Measurements from ENCODE around the gene SCD5. TPM values are rescaled to one million over a fixed set of nuclear protein-coding genes. Genes with fewer than 3 reads are reported as not detected.
A peak's percentile ranks its signal among the peaks of the same experiment; 100 is the strongest.

The SCD5 gene
- total RNA-seq, 1 experiment from 2014 or later = 24.2 TPM

DNA sequence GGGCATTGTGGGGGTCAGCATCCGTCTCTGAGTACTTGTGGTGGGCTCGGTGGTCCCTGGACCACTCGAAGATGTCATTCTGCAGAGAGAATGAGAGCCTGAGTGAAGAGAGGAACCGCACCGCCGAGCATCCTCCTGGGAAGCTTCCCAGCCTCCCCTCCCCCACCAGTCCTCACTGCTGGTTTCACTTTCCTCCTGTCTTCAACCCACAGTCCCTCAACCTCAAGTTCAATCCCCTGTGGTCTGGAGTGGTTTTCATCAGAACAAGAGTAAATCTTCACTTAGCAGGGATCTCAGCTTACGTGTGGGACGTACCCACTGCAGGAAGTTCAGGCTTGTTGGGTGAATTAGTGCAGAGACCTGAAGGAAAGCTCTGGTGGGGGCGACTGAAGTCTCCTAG is 117.8 kb downstream of the SCD5 start:
- in situ Hi-C loops (cut with HindIII; ENCODE audit: low pct_unique_long_range_greater_than_20kb, low sequenced_read_pairs) = no loop called here
- DNase-seq (ENCODE audit: low read depth, low spot score) = no peak

DNA sequence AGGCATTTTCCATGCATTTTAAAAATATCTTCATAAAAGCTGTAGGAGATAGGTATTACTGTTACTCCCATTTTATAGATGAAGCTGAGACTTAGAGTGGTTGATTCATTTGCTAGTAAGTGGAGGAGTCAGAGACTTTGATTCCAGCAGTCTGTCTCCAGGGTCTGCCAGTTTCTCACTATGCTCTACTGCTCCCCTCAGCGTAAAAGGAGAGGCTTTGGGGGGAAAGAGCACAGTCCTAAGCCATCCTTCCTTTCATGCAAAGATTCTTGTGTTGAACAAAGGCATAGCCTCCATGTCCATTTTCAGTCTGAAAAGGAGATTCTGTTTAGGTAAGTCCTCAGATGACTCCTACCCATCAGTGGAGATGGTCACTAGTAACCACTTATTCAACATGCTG is 119.1 kb downstream of the SCD5 start:
- DNase-seq (ENCODE audit: low read depth, low spot score) = peak; percentile 33
- in situ Hi-C loops (cut with HindIII; ENCODE audit: low pct_unique_long_range_greater_than_20kb, low sequenced_read_pairs) = no loop called here

DNA sequence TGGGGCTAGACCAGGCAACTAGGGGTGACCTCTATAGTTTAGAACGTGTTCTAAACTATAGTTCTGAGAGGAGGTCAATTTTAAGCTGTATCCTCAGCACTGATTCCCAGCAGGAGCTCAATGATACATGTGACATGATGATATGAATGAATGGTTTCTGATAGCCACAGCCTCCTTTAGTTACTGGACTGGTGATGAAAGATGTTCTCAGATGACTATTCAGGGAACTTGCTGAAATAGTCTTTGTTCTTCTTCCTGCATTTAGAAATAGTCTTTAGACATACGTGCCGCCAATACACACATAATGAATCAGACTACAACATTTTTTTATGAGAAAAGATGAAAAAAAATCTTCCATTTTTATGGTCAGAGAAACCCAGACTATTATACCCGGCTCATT is 120.5 kb downstream of the SCD5 start:
- in situ Hi-C loops (cut with HindIII; ENCODE audit: low pct_unique_long_range_greater_than_20kb, low sequenced_read_pairs) = no loop called here
- DNase-seq (ENCODE audit: low read depth, low spot score) = peak; percentile 56

DNA sequence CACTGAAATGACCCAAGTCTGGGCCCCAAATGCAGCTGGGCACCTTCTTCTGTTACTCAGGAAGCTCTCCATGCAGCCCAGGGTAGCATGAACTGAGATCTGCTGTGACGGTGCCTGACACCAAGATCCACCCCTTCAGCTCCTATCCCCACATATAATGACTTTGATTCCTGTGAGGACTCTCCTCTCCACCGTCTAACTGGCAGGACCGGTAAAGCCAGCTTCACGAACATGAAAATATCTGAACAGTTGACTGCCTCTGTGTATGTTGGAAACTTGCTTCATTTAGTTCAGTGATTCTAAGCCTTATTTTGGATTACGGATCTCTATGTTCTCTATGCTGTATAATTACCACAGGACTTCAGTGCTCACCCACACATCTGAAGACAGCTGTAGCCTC is 121.3 kb downstream of the SCD5 start:
- no peak for DNase-seq (ENCODE audit: low read depth, low spot score)
- in situ Hi-C loops (cut with HindIII; ENCODE audit: low pct_unique_long_range_greater_than_20kb, low sequenced_read_pairs) = no loop called here

DNA sequence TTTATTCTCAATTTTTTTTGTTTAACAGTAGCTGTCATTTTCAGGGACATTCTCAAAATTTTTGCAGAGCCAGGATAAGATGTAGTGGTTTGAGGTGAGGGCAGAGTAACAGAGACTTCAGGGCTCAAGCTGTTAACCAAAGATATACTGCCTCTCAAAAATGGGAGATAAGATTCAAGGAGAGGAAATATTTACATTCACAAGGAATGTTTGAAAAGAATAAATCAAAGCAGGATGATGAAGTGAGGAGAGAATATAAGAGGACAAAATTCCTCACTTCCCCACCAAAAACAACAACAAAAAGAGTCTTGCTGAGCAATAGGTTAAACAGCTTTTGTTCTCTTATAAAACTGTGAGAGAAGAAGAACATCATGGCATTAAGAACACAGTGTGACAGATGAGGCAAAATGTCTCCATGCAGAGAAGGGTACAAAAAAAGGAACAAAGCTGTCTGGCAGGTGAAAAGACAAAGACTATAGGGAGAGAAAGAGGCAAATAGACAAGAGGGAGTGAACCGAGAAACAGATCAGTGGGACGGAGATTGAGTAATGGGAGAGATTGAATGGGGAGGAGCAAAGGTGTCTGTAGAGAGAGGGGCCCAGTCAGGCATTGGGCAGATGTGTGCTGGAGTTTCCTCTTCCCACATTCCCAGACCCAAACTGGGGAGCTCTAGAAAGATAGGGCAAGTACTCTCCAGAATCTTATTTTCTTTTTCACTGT is 130.7 kb downstream of the SCD5 start:
- no peak for DNase-seq (ENCODE audit: low read depth, low spot score)
- in situ Hi-C loops (cut with HindIII; ENCODE audit: low pct_unique_long_range_greater_than_20kb, low sequenced_read_pairs) = no loop called here

DNA sequence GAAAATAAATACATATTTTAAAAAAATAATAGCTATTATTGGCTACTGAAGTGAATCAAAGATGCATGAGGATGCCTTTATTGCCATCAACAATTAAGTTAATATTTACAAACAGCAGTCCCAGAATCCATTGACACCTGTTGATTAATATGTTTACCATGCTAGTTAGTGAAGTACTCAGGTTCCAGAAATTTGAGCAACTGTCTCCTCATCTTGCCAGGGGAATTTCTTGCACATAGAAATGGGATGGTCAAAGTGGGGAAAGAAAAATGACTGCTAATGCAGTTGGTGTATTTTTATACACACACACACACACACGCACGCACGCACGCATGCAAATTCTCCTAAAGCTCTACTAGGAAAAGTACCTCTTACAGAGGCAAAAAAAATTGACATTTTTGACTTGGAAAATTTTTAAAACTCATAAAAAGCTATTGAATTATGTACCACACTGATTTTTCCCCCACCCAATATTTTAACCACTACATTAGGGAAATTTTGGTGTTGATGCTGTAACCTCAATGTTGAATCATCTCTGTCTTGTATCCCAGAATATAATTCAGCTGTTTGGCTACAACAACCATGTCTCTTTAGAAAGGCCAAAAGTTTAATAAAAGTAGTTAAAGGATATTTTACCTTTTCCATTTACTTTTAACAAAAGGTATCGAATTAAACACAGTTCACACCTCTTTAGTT is 131.5 kb downstream of the SCD5 start:
- DNase-seq (ENCODE audit: low read depth, low spot score) = no peak
- in situ Hi-C loops (cut with HindIII; ENCODE audit: low pct_unique_long_range_greater_than_20kb, low sequenced_read_pairs) = no loop called here

DNA sequence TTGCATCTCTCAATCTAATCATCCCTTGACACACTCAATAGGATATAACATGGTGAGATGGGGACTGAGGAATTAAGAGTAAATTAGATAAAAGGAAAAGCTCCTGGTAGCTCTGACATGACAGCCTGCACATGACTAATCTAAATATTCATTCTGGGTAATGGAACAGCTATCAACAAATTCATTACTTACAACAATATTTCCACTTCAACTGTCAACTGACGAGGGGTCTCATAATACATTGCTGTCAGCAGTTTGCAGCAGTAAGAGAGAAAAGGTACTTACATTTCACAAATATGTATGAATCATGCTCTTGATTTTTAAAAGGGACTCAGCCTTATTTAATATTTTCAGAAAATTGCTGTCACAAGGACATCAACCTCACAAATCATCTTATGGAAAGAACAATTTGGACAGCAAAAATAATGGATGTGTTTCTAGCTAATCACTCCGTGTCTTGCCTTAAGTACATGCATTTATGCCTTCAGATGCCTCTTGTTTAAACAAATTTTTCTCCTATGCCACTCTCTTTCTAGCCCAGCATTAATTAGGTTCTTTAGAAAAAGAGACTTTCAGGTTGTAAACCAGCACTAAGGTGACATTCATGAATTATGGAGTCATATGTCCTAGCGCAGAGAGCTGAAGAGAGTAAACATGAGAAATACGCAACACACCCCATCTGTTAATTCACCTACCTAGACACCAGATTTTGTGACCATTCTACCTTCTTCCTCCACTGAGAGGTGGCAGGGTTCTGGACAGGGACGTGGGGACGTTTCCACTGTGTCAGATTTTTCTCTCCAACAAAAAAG is 137.2 kb downstream of the SCD5 start:
- DNase-seq (ENCODE audit: low read depth, low spot score) = no peak
- in situ Hi-C loops (cut with HindIII; ENCODE audit: low pct_unique_long_range_greater_than_20kb, low sequenced_read_pairs) = no loop called here

DNA sequence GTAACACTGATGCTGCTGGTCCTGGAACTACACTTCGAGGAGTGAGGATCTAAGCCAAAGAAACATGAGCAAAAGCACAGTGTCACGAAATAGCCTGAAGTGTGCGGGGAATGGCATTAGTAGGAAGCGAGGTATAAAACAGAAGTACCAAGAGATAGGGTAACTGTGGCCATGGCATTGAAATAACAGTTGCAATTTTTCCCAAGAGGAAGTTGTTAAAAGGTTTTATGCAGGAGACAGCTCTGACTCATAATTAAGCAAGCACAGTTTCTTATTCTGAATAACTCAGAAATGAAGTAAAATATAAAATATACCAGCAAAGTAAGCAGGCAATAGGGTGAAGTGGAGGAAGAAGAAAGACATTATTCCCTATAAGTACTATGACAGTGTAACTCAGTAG is 146.5 kb downstream of the SCD5 start:
- DNase-seq (ENCODE audit: low read depth, low spot score) = no peak
- in situ Hi-C loops (cut with HindIII; ENCODE audit: low pct_unique_long_range_greater_than_20kb, low sequenced_read_pairs) = no loop called here

DNA sequence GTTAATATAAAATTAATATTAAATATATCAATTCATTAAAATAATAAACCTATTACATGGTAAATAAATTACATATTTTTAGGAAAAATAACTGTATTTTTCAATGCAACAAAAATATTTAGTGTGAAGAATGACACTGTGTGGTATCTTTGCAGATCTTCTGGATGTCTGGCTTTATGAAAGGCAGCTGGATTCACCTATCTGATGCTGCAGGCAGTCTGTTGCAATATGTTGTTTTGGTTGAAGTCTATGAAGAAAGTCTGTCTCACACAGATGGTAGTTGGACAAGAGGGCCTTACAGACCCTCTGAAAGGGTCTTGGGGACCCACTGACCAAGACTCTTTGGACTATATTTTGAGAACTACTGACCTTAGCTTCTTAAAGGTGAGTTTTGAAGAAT is 147.7 kb downstream of the SCD5 start:
- in situ Hi-C loops (cut with HindIII; ENCODE audit: low pct_unique_long_range_greater_than_20kb, low sequenced_read_pairs) = no loop called here
- DNase-seq (ENCODE audit: low read depth, low spot score) = no peak

DNA sequence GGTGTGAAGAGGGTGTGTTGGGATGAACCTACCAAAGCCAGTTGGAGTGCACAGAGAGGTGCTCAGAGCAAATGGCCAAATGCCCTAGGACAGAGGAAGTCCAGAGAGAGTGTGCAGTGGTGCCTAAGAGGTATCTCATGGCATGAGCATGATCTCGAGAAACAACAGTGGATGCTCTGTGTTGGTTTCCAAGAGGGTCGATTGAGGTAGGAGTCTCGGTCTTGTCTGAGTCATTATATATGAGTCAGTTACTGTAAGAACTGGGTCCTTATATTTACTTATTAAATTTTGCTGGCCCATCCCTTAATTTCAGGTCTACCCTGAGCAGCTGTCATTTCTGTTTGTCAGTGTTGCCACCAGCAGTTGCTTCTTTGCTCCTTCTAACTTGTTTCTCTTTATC is 150.2 kb downstream of the SCD5 start:
- peak; percentile 81 for DNase-seq (ENCODE audit: low read depth, low spot score)
- in situ Hi-C loops (cut with HindIII; ENCODE audit: low pct_unique_long_range_greater_than_20kb, low sequenced_read_pairs) = no loop called here

DNA sequence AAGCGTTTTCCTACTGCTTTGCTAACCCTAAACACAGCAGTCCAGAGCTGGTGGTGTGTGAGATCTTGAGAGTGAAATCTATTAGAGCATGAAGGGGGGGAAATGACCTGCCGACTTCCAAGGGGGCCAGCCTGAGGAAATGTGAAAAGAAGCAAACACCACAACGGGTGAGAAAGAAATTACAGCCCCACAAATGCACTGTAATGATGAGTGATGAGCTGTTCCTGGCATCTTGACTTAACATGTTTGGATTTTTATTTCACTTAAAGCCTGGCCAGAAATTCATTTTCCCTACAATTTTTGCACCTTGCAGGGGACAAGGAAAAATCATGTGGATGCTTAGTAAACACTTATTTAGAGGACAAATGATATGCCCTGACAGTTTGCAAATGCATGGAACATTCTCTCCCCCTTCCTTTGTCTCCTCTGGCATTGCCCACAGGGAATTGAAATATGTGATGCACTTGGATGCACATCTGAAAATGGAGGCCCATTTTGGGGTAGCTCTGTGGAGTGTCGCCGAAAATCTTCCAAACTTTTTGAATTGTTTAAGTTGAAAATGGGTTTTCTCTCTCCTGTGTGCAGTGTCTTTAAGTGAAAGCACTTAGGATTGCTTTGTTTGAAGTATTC is 152.5 kb downstream of the SCD5 start:
- no peak for DNase-seq (ENCODE audit: low read depth, low spot score)
- in situ Hi-C loops (cut with HindIII; ENCODE audit: low pct_unique_long_range_greater_than_20kb, low sequenced_read_pairs) = no loop called here

DNA sequence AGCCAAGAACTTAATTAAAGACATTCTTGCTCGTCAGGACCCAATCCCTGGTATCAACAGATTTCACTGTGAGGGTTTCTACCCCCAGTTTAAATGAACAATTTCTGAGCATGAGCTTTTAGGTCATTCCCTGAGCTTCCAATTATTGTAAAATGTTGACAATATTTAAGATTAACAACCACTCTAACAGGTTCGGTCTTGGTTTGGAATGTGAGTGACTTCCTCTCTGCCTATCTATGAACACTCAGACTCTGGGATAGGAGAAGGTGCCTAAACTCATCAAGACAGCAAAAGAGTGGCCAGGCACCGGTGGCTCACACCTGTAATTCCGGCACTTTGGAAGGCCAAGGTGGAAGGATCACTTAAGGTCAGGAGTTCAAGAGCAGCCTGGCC is 153.9 kb downstream of the SCD5 start:
- DNase-seq (ENCODE audit: low read depth, low spot score) = no peak
- in situ Hi-C loops (cut with HindIII; ENCODE audit: low pct_unique_long_range_greater_than_20kb, low sequenced_read_pairs) = no loop called here

DNA sequence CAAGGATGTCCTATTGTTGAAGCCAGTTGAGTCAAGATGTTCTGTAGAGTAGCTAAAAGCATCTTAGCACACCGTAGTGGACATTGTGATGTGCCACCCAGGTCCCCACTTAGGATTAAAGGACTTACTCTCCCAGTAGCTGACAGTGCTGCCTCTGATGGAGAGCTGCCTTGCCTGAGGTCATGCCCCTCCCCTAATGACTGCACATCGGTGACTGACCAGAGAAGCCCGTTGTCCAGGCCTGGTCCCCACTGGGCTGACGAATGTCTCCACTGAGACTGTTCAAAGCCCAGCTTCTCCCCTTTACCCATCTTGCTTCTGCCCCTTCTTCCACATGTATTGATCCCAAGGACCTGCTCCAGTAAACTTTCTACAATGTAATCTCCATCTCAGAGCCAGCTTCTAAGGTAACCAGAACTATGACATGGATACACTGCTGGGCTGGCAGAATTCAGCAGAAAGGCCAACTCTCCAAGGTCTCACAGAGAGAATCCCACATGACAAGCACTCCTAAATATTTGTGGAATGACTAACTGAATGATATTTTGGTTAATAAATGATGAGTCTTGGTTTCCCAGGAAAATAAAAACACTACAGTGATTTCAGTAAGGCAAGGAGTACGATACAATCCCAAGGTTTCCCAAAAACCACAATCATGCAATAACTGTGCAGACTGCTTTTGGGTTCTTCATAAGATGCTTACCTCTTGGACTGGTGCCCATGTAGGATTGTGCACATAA is 154.4 kb downstream of the SCD5 start:
- DNase-seq (ENCODE audit: low read depth, low spot score) = no peak
- in situ Hi-C loops (cut with HindIII; ENCODE audit: low pct_unique_long_range_greater_than_20kb, low sequenced_read_pairs) = no loop called here

DNA sequence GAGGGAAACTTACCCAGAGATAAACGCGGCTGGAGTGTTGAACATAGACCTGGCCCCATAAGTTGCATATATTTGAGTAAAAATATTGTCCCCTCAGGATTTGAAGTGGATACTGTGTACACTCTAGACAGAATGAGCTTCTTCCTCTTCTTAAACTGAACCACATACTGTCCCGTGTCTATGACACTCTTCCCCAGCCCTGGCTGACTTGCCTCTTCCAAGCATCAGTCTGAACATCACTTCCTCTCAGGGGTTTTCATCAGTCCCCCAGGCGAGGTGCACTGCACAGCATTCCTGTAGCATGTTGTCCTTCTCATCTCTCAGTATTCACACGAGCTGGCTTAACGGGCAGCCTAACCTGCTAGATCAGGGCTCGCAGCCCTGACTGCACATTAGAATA is 156.3 kb downstream of the SCD5 start:
- in situ Hi-C loops (cut with HindIII; ENCODE audit: low pct_unique_long_range_greater_than_20kb, low sequenced_read_pairs) = no loop called here

DNA sequence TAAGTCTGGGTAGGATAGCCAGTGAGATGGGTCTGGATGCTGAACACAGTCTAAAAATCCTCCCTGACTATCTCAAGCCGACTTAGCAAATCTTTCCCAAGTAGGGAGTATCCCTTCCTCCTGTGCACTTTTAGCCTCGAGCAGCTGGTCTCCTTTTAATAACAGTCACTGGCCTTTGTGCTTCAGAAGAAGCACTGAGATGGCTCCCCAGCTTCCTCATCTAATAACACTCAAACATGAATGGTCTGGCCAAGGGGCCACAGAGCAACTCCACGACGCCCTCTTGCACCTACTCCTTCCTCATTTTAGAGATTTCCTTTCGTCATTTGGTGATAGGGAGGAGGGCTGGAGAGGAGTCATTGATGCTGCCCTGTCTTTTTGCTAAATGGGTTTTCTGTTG is 158.1 kb downstream of the SCD5 start:
- in situ Hi-C loops (cut with HindIII; ENCODE audit: low pct_unique_long_range_greater_than_20kb, low sequenced_read_pairs) = no loop called here
- no peak for DNase-seq (ENCODE audit: low read depth, low spot score)

More for the DNA sequence above, 156.3 kb downstream of the SCD5 start:
- DNase-seq (ENCODE audit: low read depth, low spot score) = no peak

DNA sequence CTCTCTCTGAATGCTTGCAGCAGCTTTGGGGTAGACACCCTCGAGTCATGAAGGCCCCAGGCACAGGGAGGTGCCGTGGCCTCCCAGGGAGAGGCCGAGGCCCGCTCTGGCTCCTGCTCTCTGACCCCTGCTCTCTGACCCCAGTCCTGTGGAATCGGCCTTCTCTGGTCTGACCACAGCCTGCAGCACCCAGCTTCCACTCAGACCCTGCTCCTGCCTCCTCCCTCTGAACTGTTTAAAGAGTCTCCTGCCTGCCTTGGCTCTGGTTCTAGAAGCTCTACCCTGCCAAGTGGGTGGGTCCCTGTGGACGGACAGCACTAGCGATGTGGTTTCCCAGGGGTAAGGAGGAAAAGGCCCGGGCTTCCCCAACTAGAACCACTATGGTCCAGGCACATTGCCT is 158.6 kb downstream of the SCD5 start:
- DNase-seq (ENCODE audit: low read depth, low spot score) = no peak
- in situ Hi-C loops (cut with HindIII; ENCODE audit: low pct_unique_long_range_greater_than_20kb, low sequenced_read_pairs) = no loop called here

DNA sequence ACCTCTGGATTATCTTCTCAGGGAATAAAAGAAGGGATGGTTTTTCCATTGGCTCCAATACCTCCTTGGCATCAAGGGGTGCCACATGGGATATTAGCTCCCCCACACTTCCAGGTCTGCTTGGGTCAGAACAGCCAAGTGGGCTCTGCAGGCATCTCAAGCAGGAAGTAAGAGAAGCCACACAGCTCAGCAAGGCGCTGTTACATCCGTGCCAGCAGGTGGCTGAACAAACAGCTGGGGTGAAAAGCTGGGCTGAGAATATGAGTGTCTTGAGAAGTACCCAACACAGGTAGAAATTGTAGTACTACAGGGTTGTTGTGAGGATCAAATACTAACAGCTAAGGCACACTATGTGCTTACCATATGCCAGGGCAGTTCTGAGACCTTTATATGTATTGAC is 160.1 kb downstream of the SCD5 start:
- DNase-seq (ENCODE audit: low read depth, low spot score) = no peak
- in situ Hi-C loops (cut with HindIII; ENCODE audit: low pct_unique_long_range_greater_than_20kb, low sequenced_read_pairs) = no loop called here

DNA sequence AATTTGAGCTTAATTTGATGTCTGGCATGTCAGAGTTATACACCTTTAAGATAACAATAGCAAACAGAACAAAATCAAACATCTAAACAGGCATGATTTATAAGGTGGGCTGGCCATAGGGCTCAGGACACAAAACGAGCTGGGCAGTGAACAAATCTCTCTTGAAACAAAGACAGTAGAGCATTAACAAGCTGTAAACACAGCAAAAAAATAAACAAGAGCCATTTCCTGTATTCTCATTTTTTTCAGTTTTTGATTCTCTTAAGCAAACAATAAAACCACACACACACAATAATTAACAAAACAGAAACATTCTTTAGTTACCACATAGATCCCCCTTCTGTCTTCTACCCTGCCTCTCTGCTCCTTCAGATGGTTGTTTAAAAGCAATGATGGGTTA is 168.5 kb downstream of the SCD5 start:
- in situ Hi-C loops (cut with HindIII; ENCODE audit: low pct_unique_long_range_greater_than_20kb, low sequenced_read_pairs) = no loop called here
- peak; percentile 7 for DNase-seq (ENCODE audit: low read depth, low spot score)
